ENCODE measurements around the gene PCSK1N.
"Not testable (repeated sequence)": the region's sequence is repeated elsewhere in the genome, so short reads cannot be mapped to it uniquely, and the experiment has no call there.

The PCSK1N gene

DNA sequence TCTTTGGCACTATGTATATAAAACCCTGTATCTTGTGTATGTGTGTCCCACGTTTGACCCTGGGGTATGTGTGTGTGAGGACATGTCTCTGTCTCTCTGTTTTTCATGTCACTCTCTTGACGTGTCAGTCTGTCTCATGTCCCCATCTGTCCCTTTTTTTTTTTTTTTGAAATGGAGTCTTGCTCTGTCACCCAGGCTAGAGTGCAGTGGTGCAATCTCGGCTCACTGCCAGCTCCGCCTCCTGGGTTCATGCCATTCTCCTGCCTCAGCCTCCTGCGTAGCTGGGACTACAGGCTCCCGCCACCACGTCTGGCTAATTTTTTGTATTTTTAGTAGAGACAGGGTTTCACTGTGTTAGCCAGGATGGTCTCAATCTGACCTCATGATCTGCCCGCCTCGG, 16.0 kb downstream of the PCSK1N start:
- DNase-seq = not testable (repeated sequence)

DNA sequence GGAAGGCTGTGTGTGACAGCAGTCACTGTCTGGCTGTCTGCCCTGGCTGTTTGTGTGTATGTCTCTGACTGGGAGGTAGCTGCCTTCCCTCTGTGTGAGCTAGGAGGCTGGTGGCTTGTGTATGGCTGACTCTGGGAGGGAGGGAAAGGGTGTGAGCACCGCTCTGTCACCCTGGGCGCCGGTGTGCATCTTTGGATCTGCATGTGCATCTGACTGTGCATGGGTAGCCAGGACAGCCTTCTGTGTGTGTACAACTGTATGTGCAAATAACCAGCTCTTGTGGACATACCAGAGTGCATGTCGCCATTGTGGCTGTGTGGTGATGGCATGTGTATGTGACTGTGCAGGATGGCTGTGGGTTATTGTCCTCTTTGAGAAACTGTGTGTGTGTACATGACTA, 16.5 kb downstream of the PCSK1N start:
- DNase-seq = no peak

- no peak for DNase-seq
Observed at GRCh38 chrX:48818098-48818497, 17.3 kb downstream of the PCSK1N start.

- no peak for DNase-seq
Observed at GRCh38 chrX:48816014-48816810, 19.2 kb downstream of the PCSK1N start.

DNA sequence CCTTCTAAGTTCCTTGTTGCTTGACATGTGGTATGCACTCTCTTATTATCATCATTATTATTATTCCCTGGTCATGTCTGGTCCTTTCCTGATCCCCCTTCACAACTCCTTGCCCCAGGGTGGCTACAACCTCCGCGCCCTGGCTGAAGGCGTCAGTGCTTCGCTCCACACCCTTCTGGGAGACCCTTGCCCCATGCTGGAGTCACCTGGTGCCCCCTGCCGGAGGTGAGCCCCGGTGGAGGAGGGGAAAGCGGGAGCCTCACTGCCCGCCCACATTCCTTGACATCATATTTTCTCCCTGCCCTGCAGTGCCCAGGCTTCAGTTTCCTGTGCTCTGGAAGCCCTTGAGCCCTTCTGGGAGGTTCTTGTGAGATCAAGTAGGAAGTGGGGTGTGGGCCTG, 20.1 kb downstream of the PCSK1N start:
- no peak for DNase-seq

- DNase-seq = no peak
Observed at GRCh38 chrX:48814722-48815121, 20.7 kb downstream of the PCSK1N start.

DNA sequence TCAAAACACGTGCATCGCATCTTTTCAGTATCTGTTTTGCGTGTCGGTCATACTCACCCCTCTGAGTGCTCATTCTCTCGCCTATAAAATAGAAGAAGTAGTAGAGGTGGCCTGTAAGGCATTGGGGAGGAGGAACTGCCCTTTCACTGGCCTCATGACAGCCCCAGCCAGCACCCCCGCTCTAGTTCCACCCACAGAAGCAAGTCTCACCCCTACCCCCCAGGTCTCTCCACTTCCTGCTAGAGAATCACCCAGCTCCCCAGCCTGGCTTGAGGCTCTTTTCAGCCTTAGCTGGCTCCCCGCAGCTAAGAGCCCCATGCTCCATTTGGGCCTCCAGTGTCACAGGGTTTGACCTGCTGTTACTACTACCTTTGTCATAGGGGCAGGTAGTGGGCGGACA, 21.8 kb downstream of the PCSK1N start:
- no peak for DNase-seq

GRCh38 chrX:48806081-48806480, 29.3 kb downstream of the PCSK1N start:
- DNase-seq = no peak

- DNase-seq = no peak
Observed at GRCh38 chrX:48802905-48803200, 32.6 kb downstream of the PCSK1N start.

DNA sequence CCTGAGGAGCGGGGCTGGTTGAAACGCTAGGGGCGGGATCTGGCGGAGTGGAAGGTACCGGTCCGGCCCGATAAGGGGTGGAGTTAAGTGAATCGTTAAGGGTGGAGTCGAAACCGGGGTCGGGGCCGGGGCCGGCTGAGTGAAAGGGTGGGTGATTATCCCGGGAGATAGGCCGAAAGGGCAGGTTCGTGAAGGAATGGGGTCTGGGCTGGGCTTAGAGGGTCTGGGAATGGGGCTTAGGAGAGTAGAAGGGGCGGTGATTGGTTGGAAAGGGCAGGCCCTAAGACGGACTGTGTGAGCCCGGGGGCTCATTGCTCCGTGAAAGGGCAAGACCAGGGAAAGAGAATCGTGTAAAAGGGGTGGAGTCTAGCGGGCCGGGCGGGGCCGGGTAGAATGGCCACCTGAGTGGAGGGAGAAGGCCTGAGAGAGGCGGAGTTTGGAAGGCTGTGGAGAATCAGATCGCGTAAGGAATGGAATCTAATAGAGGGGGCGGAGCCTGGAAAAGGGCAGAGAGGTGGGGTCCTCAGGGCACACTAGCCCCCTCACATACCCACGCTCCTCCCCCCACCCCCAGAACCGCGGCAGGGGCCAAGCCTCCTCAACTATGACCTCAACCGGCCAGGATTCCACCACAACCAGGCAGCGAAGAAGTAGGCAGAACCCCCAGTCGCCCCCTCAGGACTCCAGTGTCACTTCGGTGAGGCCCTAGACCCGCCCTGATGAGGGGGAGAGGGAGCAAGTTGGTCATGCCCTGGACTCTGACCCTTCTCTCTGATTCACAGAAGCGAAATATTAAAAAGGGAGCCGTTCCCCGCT, 33.1 kb downstream of the PCSK1N start:
- peak; percentile 58 for DNase-seq

GRCh38 chrX:48801280-48802088, 33.9 kb downstream of the PCSK1N start, which contains the start of gene HDAC6:
Gene HDAC6, plus strand, starts transcription at chrX:48802067. Its CDS starts 626 bp downstream, at chrX:48802693.
- DNase-seq = peak; percentile 96

DNA sequence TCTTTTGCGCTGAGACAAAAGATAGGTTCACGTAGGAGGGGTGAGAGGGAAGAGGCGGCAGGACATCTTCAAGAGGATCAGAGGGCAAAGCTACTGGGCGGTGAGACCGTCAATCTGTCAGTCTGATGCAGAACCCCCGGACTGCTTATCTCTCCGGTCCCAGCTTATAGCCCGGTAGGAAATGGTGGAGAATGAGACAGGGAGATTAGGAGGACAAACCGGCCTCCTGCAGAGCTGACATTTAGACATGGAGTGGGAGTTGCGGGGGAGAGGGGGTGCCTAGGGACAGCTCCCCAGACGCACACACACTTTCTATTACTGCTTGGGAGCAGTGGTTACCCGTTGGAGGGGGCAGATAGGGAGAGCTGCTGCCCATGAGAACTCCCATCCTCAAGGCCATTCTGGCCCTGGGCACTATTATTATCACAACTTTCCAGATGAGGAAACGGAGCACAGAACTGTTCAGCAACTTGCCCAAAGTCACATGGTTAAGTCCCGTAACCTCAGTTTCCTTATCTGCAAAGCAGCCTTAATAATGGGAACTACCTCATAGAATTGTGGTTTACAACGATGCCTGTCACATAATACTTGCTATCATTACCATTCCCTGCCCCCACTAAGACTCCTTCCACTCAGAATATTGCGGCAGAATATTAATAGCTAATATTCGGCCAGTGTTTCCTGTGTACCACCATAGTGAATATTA, 34.7 kb downstream of the PCSK1N start:
- no peak for DNase-seq

GRCh38 chrX:48798318-48798717, 37.1 kb downstream of the PCSK1N start:
- no peak for DNase-seq

DNA sequence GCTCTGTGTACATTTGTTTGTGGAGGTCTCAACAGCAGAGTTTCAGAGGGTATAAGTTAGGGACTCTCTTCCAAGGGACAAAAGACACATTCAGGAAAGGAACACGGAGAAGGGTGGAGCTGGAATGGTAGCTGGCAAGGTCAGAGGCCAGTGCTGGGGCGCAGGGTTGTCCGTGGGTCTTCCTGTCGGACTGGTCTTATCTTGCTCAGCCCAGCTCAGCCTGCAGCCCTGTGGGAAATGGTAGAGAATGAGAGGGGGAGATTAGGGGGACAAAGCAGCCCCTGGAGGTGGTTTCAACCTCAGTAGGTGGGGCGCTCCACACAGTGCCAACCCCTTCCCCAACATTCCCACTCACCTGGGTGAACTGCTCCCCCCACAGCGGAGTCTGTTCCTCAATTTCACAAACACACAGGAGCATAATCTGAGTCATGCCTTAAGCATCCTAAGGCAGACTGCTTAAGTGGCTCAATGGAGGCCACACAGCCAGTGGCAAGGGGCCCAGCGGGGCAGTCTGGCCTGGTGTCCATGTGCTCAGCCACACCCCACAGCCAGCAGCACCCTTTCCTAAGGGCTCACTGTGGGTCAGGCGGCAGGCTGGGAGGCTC, 40.4 kb downstream of the PCSK1N start:
- DNase-seq = no peak

DNA sequence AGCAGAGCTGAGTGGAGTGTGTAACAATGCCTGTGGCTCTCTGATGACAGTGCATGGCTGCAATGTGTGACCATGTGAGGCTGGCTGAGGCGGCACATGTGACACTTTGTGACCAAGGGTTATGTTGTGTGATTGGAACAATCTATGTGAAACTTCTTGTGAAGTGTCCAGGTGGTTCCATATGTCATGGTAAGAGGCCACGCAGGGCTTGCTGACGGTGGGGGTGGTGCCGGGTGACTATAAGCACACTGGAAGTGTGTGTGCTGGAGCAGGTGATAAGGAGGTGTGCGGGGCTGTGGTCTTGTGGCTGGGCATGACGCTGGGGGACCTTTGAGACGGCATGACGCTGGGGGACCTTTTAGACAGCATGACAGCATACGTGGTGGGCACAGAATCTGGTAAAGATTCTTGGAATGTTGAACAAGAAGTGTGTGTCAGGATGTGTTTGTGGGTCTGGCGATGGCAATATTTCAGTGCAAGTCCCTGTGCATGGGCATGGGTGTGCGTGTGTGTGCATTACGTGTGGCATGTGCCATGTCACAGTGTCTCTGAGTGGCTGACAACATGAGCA, 41.0 kb downstream of the PCSK1N start:
- DNase-seq = no peak

GRCh38 chrX:48793935-48794334, 41.5 kb downstream of the PCSK1N start:
- DNase-seq = no peak

- DNase-seq = no peak
Observed at GRCh38 chrX:48792219-48792618, 43.2 kb downstream of the PCSK1N start.

GRCh38 chrX:48791063-48791820, 44.2 kb downstream of the PCSK1N start:
- no peak for DNase-seq

- no peak for DNase-seq
Observed at GRCh38 chrX:48790477-48790876, 44.9 kb downstream of the PCSK1N start.

GRCh38 chrX:48789366-48790220, 45.8 kb downstream of the PCSK1N start:
- DNase-seq = no peak
